Renal cortical epithelial cell (primary cell): Measurements from ENCODE around the gene ADRA2A. TPM values are rescaled to one million over a fixed set of nuclear protein-coding genes. Genes with fewer than 3 reads are reported as not detected.

ENCODE experiments used
- DNase-seq: peaks from one replicate; pipeline ENCODE4 v3.0.0-alpha.2; 2011; ENCODE audit warnings: low read depth
- total RNA-seq: library from RNA; depleted of rRNA; stranded (reverse); fragments of >200 nt; gene quantifications from 2 replicates; pipeline ENCODE4 v1.2.3, GENCODE V29; 2014

Gene ADRA2A
- total RNA-seq, 1 donor from 2014 or later = 0.15 TPM

DNA sequence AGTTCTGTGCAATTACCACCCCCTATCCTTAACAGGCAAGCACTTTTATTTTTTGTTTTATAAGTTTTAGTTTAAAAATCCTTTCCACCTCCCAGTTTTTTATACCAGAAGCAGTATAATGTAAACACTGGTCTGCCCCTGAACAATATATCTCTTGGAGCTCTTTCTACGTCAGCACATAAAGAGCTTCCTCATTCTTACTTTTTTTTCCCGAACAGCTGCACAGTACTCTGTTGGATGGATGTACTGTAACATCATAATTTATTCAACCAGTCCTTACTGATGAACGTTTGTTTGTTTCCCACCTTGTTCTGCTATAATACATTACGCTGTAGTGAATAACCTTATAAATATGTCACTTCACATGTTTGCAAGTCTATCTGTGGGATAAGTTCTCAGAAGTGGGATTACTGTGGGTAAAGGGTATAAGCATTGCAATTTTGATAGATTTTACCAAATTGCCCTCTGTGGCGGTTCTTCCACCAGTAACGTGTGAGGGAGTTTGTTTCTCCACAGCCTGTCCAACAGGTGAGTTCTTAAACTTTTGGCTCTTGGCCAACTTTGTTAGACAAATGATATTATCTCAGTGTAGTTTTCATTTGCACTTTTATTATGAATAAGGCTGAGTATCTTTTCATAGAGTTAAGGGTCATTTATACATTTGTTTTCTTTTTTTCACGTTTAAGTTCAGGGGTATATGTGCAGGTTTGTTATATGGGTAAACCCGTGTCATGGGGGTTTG is 32.8 kb downstream of the ADRA2A start:
- DNase-seq = no peak

- no peak for DNase-seq
These were observed 33.9 kb downstream of the ADRA2A start for GRCh38 chr10:111110771-111111170.

- DNase-seq = no peak
These were observed 35.5 kb downstream of the ADRA2A start for GRCh38 chr10:111112333-111112732.

GRCh38 chr10:111113238-111113960 is 36.6 kb downstream of the ADRA2A start:
- no peak for DNase-seq

DNA sequence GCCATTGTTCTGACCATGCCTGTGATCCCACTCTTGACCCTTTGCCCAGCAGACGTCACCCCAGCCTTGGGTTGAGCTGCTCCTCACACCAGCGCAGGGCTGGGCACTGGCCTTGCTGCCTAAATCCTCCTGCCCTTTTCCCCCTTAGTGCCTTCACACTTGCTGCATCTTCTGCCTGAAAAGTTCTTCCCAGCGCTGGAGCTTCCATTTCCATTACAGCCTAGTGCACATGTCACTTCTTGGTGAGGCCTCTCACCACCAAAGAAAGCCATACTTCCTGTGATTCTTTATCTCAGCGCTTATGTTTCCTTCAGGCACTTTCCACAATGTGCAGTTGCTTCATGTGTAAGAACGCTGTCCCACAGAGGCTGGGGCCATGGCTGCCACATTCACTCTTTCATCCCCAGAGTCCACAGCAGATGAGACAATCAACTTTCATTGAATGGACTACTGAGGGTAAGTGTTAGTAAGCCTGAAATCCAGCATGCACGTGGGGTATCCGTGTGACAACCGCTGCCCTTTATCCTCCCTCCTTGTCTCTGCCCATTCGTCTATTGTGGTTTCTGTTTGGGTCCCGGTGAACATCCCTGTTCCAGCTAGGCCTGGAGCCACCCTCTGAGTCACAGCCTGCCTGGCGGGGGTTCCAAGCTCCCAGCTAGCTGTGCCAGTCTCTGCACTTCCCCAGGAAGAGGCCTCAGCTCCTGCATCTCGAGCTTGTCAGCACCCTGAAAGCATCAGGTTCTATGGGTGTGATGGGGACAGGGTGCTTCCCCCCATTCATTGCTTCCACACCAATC is 37.3 kb downstream of the ADRA2A start:
- DNase-seq = no peak

GRCh38 chr10:111114758-111115500 is 38.1 kb downstream of the ADRA2A start:
- no peak for DNase-seq

- no peak for DNase-seq
These were observed 39.4 kb downstream of the ADRA2A start for GRCh38 chr10:111116211-111116610.

DNA sequence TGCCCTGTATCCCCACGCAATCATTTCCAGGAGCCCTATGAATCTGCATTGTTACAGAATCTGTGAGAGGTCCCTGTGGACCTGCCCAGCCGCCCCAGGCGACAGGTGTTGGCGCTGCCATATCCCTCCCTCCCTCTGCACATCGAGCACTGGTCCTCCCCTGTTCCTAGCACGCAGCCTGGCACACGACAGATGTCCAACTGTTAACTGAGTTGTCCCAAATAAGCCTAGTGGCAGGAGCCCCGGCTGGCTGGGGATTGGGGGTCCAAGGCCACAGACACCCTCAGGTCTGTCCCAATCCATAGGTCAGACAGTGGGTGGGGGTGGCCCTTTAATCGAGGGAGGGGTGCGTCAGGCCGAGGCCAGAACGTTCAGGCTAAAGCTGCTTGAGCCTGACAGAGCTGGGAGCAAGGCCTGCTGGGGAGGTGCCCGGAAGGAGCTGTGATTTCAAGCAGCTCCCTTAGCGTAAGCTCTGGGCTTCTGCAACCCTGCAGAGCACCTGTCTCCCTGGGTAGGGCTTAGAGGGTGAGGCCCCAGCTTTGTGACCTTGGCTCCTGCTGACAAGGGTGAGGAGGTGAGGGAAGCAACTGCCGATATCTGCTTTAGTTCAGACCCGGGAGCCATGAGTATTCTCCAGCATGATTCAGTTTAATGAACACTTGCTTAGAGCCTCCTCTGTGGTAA is 40.1 kb downstream of the ADRA2A start:
- no peak for DNase-seq

- no peak for DNase-seq
These were observed 40.9 kb downstream of the ADRA2A start for GRCh38 chr10:111117528-111118277.

DNA sequence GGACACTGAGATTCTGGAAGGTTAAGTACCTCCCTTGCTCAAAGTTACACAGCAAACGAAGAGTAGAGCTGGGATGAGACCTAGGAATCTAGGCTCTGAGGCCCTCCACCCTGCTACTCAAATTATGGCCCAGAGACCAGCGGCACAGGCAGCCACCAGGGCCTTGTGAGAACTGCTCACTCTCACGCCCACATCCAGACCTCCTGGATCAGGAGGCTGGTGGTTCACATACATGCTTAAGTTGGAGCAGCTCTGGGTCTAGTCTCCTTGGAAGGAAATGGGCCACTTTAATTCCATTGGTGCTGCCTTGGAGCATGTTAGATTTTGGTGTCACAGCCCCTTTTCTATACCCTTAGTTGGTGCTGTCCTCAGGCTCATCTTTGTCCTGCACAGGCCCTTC is 41.9 kb downstream of the ADRA2A start:
- no peak for DNase-seq

DNA sequence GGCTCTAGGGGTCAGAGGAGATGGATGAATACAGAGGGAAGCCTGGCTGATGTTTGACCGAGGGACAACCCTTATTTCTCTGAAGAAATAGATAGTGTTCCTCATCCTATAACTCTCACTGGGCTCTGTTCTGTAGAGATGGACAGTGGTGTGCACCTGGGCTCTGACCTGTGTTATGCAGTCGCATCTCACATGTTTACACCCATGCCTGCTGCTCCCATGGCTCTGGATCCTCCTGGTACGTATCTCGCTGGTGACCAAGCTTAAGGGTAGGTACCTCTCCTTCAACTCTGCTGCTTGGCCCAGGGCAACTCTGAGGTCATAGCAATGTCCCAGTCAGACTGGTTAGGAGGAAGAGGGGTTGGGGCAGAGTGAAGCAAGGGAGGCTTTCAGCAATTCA is 42.8 kb downstream of the ADRA2A start:
- DNase-seq = no peak

DNA sequence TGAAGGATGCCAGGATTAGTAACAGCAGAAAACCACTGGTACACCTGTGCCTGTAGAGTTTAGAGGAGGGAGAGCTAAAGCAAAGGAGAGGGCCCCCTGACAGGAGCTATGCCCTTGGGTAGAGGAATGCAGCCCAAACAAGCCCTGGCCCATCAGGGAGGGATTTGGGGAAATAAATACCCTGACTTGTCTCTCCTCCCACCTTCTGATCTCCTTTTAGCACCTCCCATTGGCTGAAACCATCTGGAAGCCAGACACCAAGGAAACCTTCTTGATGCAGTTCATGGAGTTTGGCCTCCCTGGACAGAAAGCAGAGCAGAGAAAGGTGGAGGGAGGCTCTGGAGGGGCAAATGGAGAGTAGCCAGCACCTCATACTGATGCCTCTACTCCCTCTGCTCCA is 45.3 kb downstream of the ADRA2A start:
- DNase-seq = no peak

DNA sequence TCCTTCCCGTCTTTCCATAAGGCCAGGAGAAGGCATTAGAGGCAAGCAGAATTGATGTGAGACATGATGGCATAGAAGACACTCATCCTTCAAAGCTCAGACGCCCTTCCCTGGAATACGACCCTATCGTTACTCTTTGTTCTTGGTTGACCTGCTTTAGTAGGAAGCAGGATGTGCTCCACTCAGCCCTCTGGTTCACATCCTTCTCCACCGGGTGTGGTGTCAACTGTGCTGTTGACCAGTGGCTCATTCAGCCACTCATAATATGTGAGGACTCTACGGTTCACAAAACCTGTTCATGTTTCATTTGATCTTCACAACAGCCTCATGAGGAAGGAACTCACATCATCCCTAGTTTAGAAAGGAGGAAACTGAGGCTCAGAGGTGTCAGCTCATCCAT is 47.1 kb downstream of the ADRA2A start:
- no peak for DNase-seq

DNA sequence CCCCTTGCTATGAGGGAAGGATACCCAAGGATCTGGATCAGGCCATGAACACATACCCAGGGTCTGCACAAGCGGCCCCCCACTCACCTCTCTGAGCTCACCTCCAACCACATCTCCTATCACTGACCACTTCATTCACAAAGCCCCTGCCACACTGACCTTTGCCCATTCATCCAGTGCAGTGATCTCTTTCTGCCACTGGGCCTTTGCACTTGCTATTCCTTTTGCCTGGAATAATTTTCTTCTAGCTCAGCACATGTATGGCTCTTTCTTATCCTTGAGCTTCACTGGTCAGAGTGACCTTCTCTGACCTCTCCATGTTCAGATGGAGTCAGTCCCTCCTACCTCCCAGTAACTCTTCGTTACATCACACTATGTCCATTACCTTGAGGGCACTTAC is 48.3 kb downstream of the ADRA2A start:
- no peak for DNase-seq

GRCh38 chr10:111126077-111126476 is 49.2 kb downstream of the ADRA2A start:
- peak; percentile 86 for DNase-seq

- DNase-seq = peak; percentile 53
These were observed 50.4 kb downstream of the ADRA2A start for GRCh38 chr10:111127081-111127848.

GRCh38 chr10:111128331-111129180 is 51.7 kb downstream of the ADRA2A start:
- peak; percentile 81 for DNase-seq

- DNase-seq = no peak
These were observed 52.5 kb downstream of the ADRA2A start for GRCh38 chr10:111129363-111129762.

DNA sequence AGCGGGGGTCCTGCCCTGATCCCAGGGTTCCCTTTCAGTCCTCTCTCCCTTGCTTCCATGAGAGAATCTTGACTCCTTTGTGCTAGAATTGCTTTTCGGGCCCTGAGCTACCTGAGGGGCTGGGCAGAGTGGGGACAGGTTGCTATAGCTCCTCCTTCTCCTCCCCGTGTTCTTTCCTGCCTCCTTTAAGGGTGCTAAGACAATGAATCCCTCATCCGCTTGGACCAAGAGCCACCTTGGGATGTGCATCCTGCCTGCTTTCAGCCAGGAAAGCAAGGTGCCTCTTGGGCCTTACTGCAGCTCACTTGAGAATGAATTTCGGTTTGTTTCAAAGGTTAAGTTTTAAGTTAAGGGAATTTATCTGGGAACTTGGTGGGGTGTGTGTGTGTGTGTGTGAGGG is 53.6 kb downstream of the ADRA2A start:
- no peak for DNase-seq
